IPS-11a (cell line): ENCODE results near the gene FOXRED2.
A peak's percentile ranks its signal among the peaks of the same experiment; 100 is the strongest.
"Not testable (repeated sequence)": the region's sequence is repeated elsewhere in the genome, so short reads cannot be mapped to it uniquely, and the experiment has no call there.

Experiments
- H3K4me3 ChIP-seq: one replicate; pipeline ENCODE4 v1.5.1; 2013; ENCODE audit warnings: low read depth, low read length, control low read depth

FOXRED2 gene

GRCh38 chr22:36470162-36470993 lies 36.5 kb downstream of the FOXRED2 start:
- H3K4me3 ChIP-seq: no peak overlapping the region

- H3K4me3 ChIP-seq: no peak overlapping the region
These were observed 37.6 kb downstream of the FOXRED2 start for GRCh38 chr22:36469094-36469710.

- H3K4me3 ChIP-seq: no peak overlapping the region
These were observed 38.9 kb downstream of the FOXRED2 start for GRCh38 chr22:36467946-36468345.

GRCh38 chr22:36467042-36467810 lies 39.6 kb downstream of the FOXRED2 start:
- H3K4me3 ChIP-seq: no peak overlapping the region

- H3K4me3 ChIP-seq: no peak overlapping the region
These were observed 40.6 kb downstream of the FOXRED2 start for GRCh38 chr22:36466258-36466657.

GRCh38 chr22:36465232-36466021 lies 41.4 kb downstream of the FOXRED2 start:
- H3K4me3 ChIP-seq: no peak overlapping the region

- no peak overlapping the region for H3K4me3 ChIP-seq
These were observed 42.1 kb downstream of the FOXRED2 start for GRCh38 chr22:36464715-36465231.

GRCh38 chr22:36463783-36464184 lies 43.1 kb downstream of the FOXRED2 start:
- no peak overlapping the region for H3K4me3 ChIP-seq

GRCh38 chr22:36461665-36462649 lies 44.9 kb downstream of the FOXRED2 start:
- no peak overlapping the region for H3K4me3 ChIP-seq

GRCh38 chr22:36460202-36460601 lies 46.6 kb downstream of the FOXRED2 start:
- no peak overlapping the region for H3K4me3 ChIP-seq

GRCh38 chr22:36457688-36458450 lies 49.0 kb downstream of the FOXRED2 start:
- no peak overlapping the region for H3K4me3 ChIP-seq

GRCh38 chr22:36456464-36456845 lies 50.4 kb downstream of the FOXRED2 start:
- no peak overlapping the region for H3K4me3 ChIP-seq

- H3K4me3 ChIP-seq: no peak overlapping the region
These were observed 51.0 kb downstream of the FOXRED2 start for GRCh38 chr22:36455571-36456463.

GRCh38 chr22:36454916-36455570 lies 51.8 kb downstream of the FOXRED2 start:
- peak overlapping the region; percentile 39 for H3K4me3 ChIP-seq

GRCh38 chr22:36453855-36454378 lies 52.9 kb downstream of the FOXRED2 start:
- H3K4me3 ChIP-seq: no peak overlapping the region

GRCh38 chr22:36452978-36453607 lies 53.7 kb downstream of the FOXRED2 start:
- not testable (repeated sequence) for H3K4me3 ChIP-seq
